ENCODE results near the gene LIFR.

Gene LIFR

GRCh38 chr5:38445374-38446028 lies 110.9 kb downstream of the LIFR start:
- DNase-seq (ENCODE audit: low read depth, low spot score), result peak; percentile 39

GRCh38 chr5:38443390-38443789 lies 113.1 kb downstream of the LIFR start:
- no peak for DNase-seq (ENCODE audit: low read depth, low spot score)

- no peak for DNase-seq (ENCODE audit: low read depth, low spot score)
Measured at GRCh38 chr5:38442247-38442573, 114.2 kb downstream of the LIFR start.

- DNase-seq (ENCODE audit: low read depth, low spot score), result peak; percentile 96
Measured at GRCh38 chr5:38441453-38442246, 114.8 kb downstream of the LIFR start.

GRCh38 chr5:38438757-38439156 lies 117.7 kb downstream of the LIFR start:
- no peak for DNase-seq (ENCODE audit: low read depth, low spot score)

- DNase-seq (ENCODE audit: low read depth, low spot score), result peak; percentile 47
Measured at GRCh38 chr5:38434966-38435705, 121.3 kb downstream of the LIFR start.

- DNase-seq (ENCODE audit: low read depth, low spot score), result peak; percentile 86
Measured at GRCh38 chr5:38433160-38433861, 123.1 kb downstream of the LIFR start.

- no peak for DNase-seq (ENCODE audit: low read depth, low spot score)
Measured at GRCh38 chr5:38431242-38431853, 125.1 kb downstream of the LIFR start.

- no peak for DNase-seq (ENCODE audit: low read depth, low spot score)
Measured at GRCh38 chr5:38426986-38427950, 129.2 kb downstream of the LIFR start.

- DNase-seq (ENCODE audit: low read depth, low spot score), result no peak
Measured at GRCh38 chr5:38426490-38426889, 130.0 kb downstream of the LIFR start.
